ENCODE results near the gene NCF2. TPM values are rescaled to one million over a fixed set of nuclear protein-coding genes. Genes with fewer than 3 reads are reported as not detected.
A peak's percentile ranks its signal among the peaks of the same experiment; 100 is the strongest.

NCF2 gene
- total and polyA plus RNA-seq, 4 experiments from 2014 or later = 2.0 to 6.9 (median 5.9) TPM

DNA sequence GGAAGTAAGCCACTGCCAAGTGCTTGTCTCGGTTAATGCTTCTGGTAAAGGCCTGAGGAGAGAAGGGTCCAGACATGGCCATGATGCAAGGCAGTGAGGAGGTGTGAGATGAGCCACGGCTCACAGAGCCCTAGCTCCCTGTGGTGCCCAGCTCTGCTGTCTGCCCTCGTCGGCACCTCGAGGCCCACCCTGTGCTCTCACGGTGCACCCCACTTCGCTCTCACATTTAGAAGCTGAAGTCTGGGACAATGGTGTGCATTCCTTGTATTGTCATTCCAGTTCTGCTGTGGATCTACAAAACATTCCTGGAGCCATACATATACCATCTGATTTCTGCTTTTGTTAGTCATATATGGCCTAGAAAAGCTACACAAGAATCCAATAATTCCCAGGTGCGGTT lies 3.3 kb downstream of the NCF2 start:
- Mint-ChIP-seq H3K4me3 (no peak overlapping the region), H3K9me3 (peaks cover 0 to 4% (median 0%) of the 10 kb centered on the region in 8 donors), H3K27ac (no peak overlapping the region), H3K36me3 (no peaks in the 10 kb centered on the region), H3K27me3 (no peaks in the 10 kb centered on the region), H3K4me1 (peaks cover 21 to 31% (median 26%) of the 10 kb centered on the region in 4 donors)
- no peak for DNase-seq
- no peaks in the 10 kb centered on the region for H3K9me3 ChIP-seq (ENCODE audit: control insufficient read depth in 1 of 2, low read length in 2 of 2)
- ChIA-PET CTCF (ENCODE audit: partially characterized antibody) (interaction anchor here (1.0 kb wide), 1 partner anchor 18 kb away, joined by 3 read pairs; no protein-coding TSS in a partner anchor), POLR2A (ENCODE audit: partially characterized antibody) (no interaction called here)
- no peak overlapping the region for H3K4me3 ChIP-seq (ENCODE audit: low read length in 2 of 2)
- peaks cover 28% of the 10 kb centered on the region for H3K4me1 ChIP-seq (ENCODE audit: insufficient read depth, low read length)
- no peaks in the 10 kb centered on the region for H3K36me3 ChIP-seq (ENCODE audit: insufficient read depth, low read length)
- intact Hi-C loops (cut with micrococcal nuclease) = no loop called here
- no peaks in the 10 kb centered on the region for H3K27me3 ChIP-seq (ENCODE audit: insufficient read depth, low read length)
- H3K27ac ChIP-seq (ENCODE audit: low read depth, low read length) = no peak overlapping the region

DNA sequence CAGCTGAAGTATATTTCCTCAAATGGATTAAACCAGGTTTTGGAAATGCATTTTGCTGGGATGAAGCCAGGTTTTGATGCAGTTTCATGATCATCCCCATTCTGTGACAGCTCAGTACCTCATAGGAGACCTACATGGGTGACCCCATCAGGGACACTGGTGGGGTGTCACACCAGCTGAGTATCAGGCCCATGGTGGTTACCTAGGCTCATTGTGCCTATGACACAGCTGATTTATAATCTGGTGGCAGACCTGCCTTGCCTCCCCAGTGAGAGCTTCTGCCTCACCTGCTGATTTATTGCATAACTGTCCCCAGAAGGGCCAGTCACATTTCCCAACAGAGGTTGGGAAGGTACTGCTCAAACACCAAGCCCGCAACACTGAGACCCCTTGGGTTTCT lies 3.8 kb downstream of the NCF2 start:
- no peak for DNase-seq
- Mint-ChIP-seq H3K27ac (no peak overlapping the region), H3K4me1 (peaks cover 21 to 31% (median 26%) of the 10 kb centered on the region in 4 donors), H3K27me3 (no peaks in the 10 kb centered on the region), H3K9me3 (peaks cover 0 to 7% (median 0%) of the 10 kb centered on the region in 8 donors), H3K36me3 (no peaks in the 10 kb centered on the region), H3K4me3 (no peak overlapping the region)
- Histone ChIP-seq H3K4me3 (ENCODE audit: low read length in 2 of 2) (no peak overlapping the region), H3K27ac (ENCODE audit: low read depth, low read length) (no peak overlapping the region), H3K27me3 (ENCODE audit: insufficient read depth, low read length) (no peaks in the 10 kb centered on the region), H3K36me3 (ENCODE audit: insufficient read depth, low read length) (no peaks in the 10 kb centered on the region), H3K4me1 (ENCODE audit: insufficient read depth, low read length) (peaks cover 28% of the 10 kb centered on the region), H3K9me3 (ENCODE audit: control insufficient read depth in 1 of 2, low read length in 2 of 2) (no peaks in the 10 kb centered on the region)
- CTCF ChIA-PET (ENCODE audit: partially characterized antibody) = no interaction called here
- intact Hi-C loops (cut with micrococcal nuclease) = no loop called here
- POLR2A ChIA-PET (ENCODE audit: partially characterized antibody) = no interaction called here

DNA sequence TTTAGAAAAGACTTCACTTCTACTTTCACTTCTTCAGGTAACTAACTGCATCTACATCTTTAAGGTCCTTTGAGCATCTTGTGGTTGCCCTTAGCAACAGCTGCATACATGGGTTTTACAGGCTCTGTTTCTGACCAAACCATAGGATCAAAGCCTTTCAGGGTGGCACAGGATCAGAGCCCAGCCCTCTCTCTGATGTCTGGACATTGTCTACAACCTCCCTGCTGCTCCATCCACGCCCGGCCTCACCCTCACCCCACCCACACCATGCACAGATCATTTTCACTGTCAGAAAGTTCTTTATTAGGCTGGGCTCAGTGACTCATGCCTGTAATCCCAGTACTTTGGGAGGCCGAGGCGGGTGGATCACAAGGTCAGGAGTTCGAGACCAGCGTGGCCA lies 5.2 kb downstream of the NCF2 start:
- no peak for DNase-seq
- no peaks in the 10 kb centered on the region for H3K9me3 ChIP-seq (ENCODE audit: control insufficient read depth in 1 of 2, low read length in 2 of 2)
- CTCF ChIA-PET (ENCODE audit: partially characterized antibody) = no interaction called here

DNA sequence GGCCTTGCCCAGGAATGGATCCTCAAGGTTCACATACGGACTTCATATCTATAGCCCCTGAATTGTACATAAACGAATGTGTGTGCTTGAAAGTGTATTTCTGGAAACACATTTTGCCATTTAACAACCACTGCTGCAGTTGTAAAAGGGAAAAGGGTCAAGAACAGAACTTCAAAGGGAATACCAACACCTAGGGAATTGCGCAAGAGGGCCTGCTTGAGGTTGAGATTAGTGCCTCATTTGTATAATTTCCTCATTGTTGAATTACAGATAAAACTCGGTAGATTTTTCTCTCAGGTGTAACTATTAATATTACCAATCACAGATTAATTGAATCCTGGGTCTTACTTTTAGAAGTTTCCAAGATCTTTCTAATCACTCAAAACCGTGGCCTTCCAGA lies 6.1 kb downstream of the NCF2 start:
- intact Hi-C loops (cut with micrococcal nuclease) = no loop called here
- Mint-ChIP-seq H3K36me3 (no peaks in the 10 kb centered on the region), H3K27me3 (no peaks in the 10 kb centered on the region), H3K4me1 (peaks cover 11 to 17% (median 15%) of the 10 kb centered on the region in 4 donors), H3K9me3 (peaks cover 0 to 3% (median 0%) of the 10 kb centered on the region in 8 donors), H3K27ac (no peak overlapping the region), H3K4me3 (no peak overlapping the region)
- Histone ChIP-seq H3K4me3 (ENCODE audit: low read length in 2 of 2) (no peak overlapping the region), H3K27me3 (ENCODE audit: insufficient read depth, low read length) (no peaks in the 10 kb centered on the region), H3K27ac (ENCODE audit: low read depth, low read length) (no peak overlapping the region), H3K9me3 (ENCODE audit: control insufficient read depth in 1 of 2, low read length in 2 of 2) (no peaks in the 10 kb centered on the region), H3K4me1 (ENCODE audit: insufficient read depth, low read length) (peaks cover 14% of the 10 kb centered on the region), H3K36me3 (ENCODE audit: insufficient read depth, low read length) (no peaks in the 10 kb centered on the region)
- ChIA-PET CTCF (ENCODE audit: partially characterized antibody) (no interaction called here), POLR2A (ENCODE audit: partially characterized antibody) (no interaction called here)
- no peak for DNase-seq

More for the DNA sequence above, 5.2 kb downstream of the NCF2 start:
- peaks cover 17 to 23% (median 21%) of the 10 kb centered on the region in 4 donors for H3K4me1 Mint-ChIP-seq
- Histone ChIP-seq H3K4me1 (ENCODE audit: insufficient read depth, low read length) (peaks cover 19% of the 10 kb centered on the region), H3K36me3 (ENCODE audit: insufficient read depth, low read length) (no peaks in the 10 kb centered on the region), H3K27me3 (ENCODE audit: insufficient read depth, low read length) (no peaks in the 10 kb centered on the region), H3K4me3 (ENCODE audit: low read length in 2 of 2) (no peak overlapping the region), H3K27ac (ENCODE audit: low read depth, low read length) (no peak overlapping the region)
- peaks cover 0 to 7% (median 0%) of the 10 kb centered on the region in 8 donors for H3K9me3 Mint-ChIP-seq
- no peak overlapping the region for H3K4me3 Mint-ChIP-seq
- H3K27me3 Mint-ChIP-seq = no peaks in the 10 kb centered on the region
- POLR2A ChIA-PET (ENCODE audit: partially characterized antibody) = no interaction called here
- H3K27ac Mint-ChIP-seq = no peak overlapping the region
- no peaks in the 10 kb centered on the region for H3K36me3 Mint-ChIP-seq
- intact Hi-C loops (cut with micrococcal nuclease) = no loop called here

- Histone ChIP-seq H3K36me3 (ENCODE audit: insufficient read depth, low read length) (no peaks in the 10 kb centered on the region), H3K4me3 (ENCODE audit: low read length in 2 of 2) (no peak overlapping the region), H3K9me3 (ENCODE audit: control insufficient read depth in 1 of 2, low read length in 2 of 2) (no peaks in the 10 kb centered on the region), H3K4me1 (ENCODE audit: insufficient read depth, low read length) (peaks cover 7% of the 10 kb centered on the region), H3K27me3 (ENCODE audit: insufficient read depth, low read length) (no peaks in the 10 kb centered on the region), H3K27ac (ENCODE audit: low read depth, low read length) (no peak overlapping the region)
- Mint-ChIP-seq H3K4me3 (no peak overlapping the region), H3K4me1 (peaks cover 4 to 11% (median 8%) of the 10 kb centered on the region in 4 donors), H3K9me3 (peaks cover 0 to 3% (median 0%) of the 10 kb centered on the region in 8 donors), H3K27ac (no peak overlapping the region), H3K36me3 (no peaks in the 10 kb centered on the region), H3K27me3 (no peaks in the 10 kb centered on the region)
- intact Hi-C loops (cut with micrococcal nuclease) = no loop called here
- CTCF ChIA-PET (ENCODE audit: partially characterized antibody) = no interaction called here
- no peak for DNase-seq
- POLR2A ChIA-PET (ENCODE audit: partially characterized antibody) = no interaction called here
Observed at GRCh38 chr1:183583466-183583865, 6.8 kb downstream of the NCF2 start.

GRCh38 chr1:183582021-183582713 lies 8.1 kb downstream of the NCF2 start:
- DNase-seq = no peak
- intact Hi-C loops (cut with micrococcal nuclease) = no loop called here
- CTCF ChIA-PET (ENCODE audit: partially characterized antibody) = interaction anchor here (0.7 kb wide), 1 partner anchor 111 kb away, joined by 3 read pairs; no protein-coding TSS in a partner anchor
- H3K27me3 ChIP-seq (ENCODE audit: insufficient read depth, low read length) = no peaks in the 10 kb centered on the region
- H3K27me3 Mint-ChIP-seq = no peaks in the 10 kb centered on the region
- H3K36me3 ChIP-seq (ENCODE audit: insufficient read depth, low read length) = no peaks in the 10 kb centered on the region
- H3K9me3 Mint-ChIP-seq = peaks cover 0 to 3% (median 0%) of the 10 kb centered on the region in 8 donors
- POLR2A ChIA-PET (ENCODE audit: partially characterized antibody) = no interaction called here
- no peak overlapping the region for H3K4me3 ChIP-seq (ENCODE audit: low read length in 2 of 2)
- H3K4me3 Mint-ChIP-seq = no peak overlapping the region
- peaks cover 0 to 11% (median 5%) of the 10 kb centered on the region in 4 donors for H3K4me1 Mint-ChIP-seq
- no peak overlapping the region for H3K27ac Mint-ChIP-seq
- no peak overlapping the region for H3K27ac ChIP-seq (ENCODE audit: low read depth, low read length)
- no peaks in the 10 kb centered on the region for H3K9me3 ChIP-seq (ENCODE audit: control insufficient read depth in 1 of 2, low read length in 2 of 2)
- peaks cover 7% of the 10 kb centered on the region for H3K4me1 ChIP-seq (ENCODE audit: insufficient read depth, low read length)
- H3K36me3 Mint-ChIP-seq = no peaks in the 10 kb centered on the region

DNA sequence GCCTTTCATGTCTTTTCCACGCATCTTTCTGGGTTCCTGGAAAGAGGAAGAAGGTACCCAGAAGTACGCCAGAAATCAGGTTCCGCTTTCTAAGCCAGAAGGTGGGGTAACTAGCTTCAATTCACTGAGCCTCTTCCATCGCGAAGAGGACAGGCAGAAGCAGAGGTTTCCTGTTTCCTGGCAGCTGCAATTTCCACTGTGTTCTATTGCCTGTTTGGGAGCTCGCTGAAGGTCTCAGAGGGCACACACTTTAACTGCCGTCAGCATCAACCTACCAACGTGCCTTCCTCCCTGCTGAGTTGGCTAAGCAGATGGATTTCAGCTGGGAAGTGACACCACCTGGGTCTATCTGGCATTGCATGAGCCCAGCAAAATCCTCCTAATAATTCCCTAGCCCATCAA lies 10.0 kb downstream of the NCF2 start:
- peaks cover 0 to 3% (median 0%) of the 10 kb centered on the region in 8 donors for H3K9me3 Mint-ChIP-seq
- H3K9me3 ChIP-seq (ENCODE audit: control insufficient read depth in 1 of 2, low read length in 2 of 2) = no peaks in the 10 kb centered on the region
- H3K27me3 ChIP-seq (ENCODE audit: insufficient read depth, low read length) = no peaks in the 10 kb centered on the region
- peak in 1 of 5 donors; percentile 19 for DNase-seq
- no peak overlapping the region for H3K4me3 ChIP-seq (ENCODE audit: low read length in 2 of 2)
- H3K27ac Mint-ChIP-seq = peak overlapping the region in 2 of 7 donors; percentile 57 to 86
- no peaks in the 10 kb centered on the region for H3K36me3 ChIP-seq (ENCODE audit: insufficient read depth, low read length)
- CTCF ChIA-PET (ENCODE audit: partially characterized antibody) = interaction anchor here (0.5 to 1.5 kb wide), 5 partner anchors 14 to 639 kb away, joined by 3 to 4 read pairs (median 3); no protein-coding TSS in a partner anchor
- H3K4me3 Mint-ChIP-seq = peak overlapping the region in 5 of 8 donors; percentile 30 to 72 (median 62)
- POLR2A ChIA-PET (ENCODE audit: partially characterized antibody) = interaction anchor here (0.6 to 2.2 kb wide), 2 partner anchors 9 to 13 kb away, joined by 3 to 8 read pairs; partner anchors contain the start of gene NCF2
- peaks cover 7% of the 10 kb centered on the region for H3K4me1 ChIP-seq (ENCODE audit: insufficient read depth, low read length)
- H3K27ac ChIP-seq (ENCODE audit: low read depth, low read length) = no peak overlapping the region
- H3K27me3 Mint-ChIP-seq = no peaks in the 10 kb centered on the region
- intact Hi-C loops (cut with micrococcal nuclease) = no loop called here
- H3K4me1 Mint-ChIP-seq = peaks cover 0 to 11% (median 5%) of the 10 kb centered on the region in 4 donors
- no peaks in the 10 kb centered on the region for H3K36me3 Mint-ChIP-seq

All from CD4-positive, alpha-beta memory T cell (primary cell).